NCI-H226 (cell line): ENCODE results near the gene IFI16.
"Not testable (repeated sequence)": the region's sequence is repeated elsewhere in the genome, so short reads cannot be mapped to it uniquely, and the experiment has no call there.

Source experiments
- DNase-seq: peaks from one replicate; pipeline ENCODE4 v3.0.0-alpha.2; 2015

IFI16 gene

GRCh38 chr1:159008744-159009188 lies 941 bp upstream of the IFI16 start:
- DNase-seq: no peak

GRCh38 chr1:159009287-159009686 lies 420 bp upstream of the IFI16 start:
- DNase-seq: no peak

- no peak for DNase-seq
Observed at GRCh38 chr1:159010391-159010790, 684 bp downstream of the IFI16 start.

- DNase-seq: not testable (repeated sequence)
Observed at GRCh38 chr1:159011001-159011400, 1.3 kb downstream of the IFI16 start.

GRCh38 chr1:159011751-159012150 lies 2.0 kb downstream of the IFI16 start:
- no peak for DNase-seq

- no peak for DNase-seq
Observed at GRCh38 chr1:159012495-159012894, 2.8 kb downstream of the IFI16 start.

GRCh38 chr1:159014003-159014571 lies 4.4 kb downstream of the IFI16 start:
- no peak for DNase-seq

- DNase-seq: no peak
Observed at GRCh38 chr1:159014851-159015250, 5.1 kb downstream of the IFI16 start.

GRCh38 chr1:159015440-159015909 lies 5.8 kb downstream of the IFI16 start:
- peak; percentile 84 for DNase-seq

- DNase-seq: no peak
Observed at GRCh38 chr1:159023723-159024122, 14.0 kb downstream of the IFI16 start.

- no peak for DNase-seq
Observed at GRCh38 chr1:159025043-159025442, 15.3 kb downstream of the IFI16 start.

GRCh38 chr1:159026841-159027240 lies 17.1 kb downstream of the IFI16 start:
- DNase-seq: not testable (repeated sequence)

GRCh38 chr1:159030311-159030710 lies 20.6 kb downstream of the IFI16 start:
- no peak for DNase-seq

- DNase-seq: no peak
Observed at GRCh38 chr1:159030877-159031447, 21.3 kb downstream of the IFI16 start.

GRCh38 chr1:159040206-159040605 lies 30.5 kb downstream of the IFI16 start:
- peak; percentile 37 for DNase-seq

- no peak for DNase-seq
Observed at GRCh38 chr1:159040893-159041724, 31.4 kb downstream of the IFI16 start.

GRCh38 chr1:159046486-159046885 lies 36.8 kb downstream of the IFI16 start:
- not testable (repeated sequence) for DNase-seq

- no peak for DNase-seq
Observed at GRCh38 chr1:159051436-159051835, 41.7 kb downstream of the IFI16 start.

- DNase-seq: peak; percentile 58
Observed at GRCh38 chr1:159054427-159054826, 44.7 kb downstream of the IFI16 start.

GRCh38 chr1:159055181-159055641 lies 45.5 kb downstream of the IFI16 start:
- DNase-seq: no peak

- DNase-seq: no peak
Observed at GRCh38 chr1:159056069-159056698, 46.5 kb downstream of the IFI16 start.

- no peak for DNase-seq
Observed at GRCh38 chr1:159058751-159059150, 49.0 kb downstream of the IFI16 start.

- DNase-seq: no peak
Observed at GRCh38 chr1:159065106-159065505, 55.4 kb downstream of the IFI16 start.
